ENCODE measurements around the gene HOXC4.
A peak's percentile ranks its signal among the peaks of the same experiment; 100 is the strongest.

HOXC4 gene

GRCh38 chr12:54018468-54018984 lies 35.1 kb upstream of the HOXC4 start (continued):
- no peak for TF ChIP-seq ZBTB49 (tag by site-specific recombination; IDR thresholded peaks at IDR 0.05; ENCODE audit: low read depth)
- TF ChIP-seq ZNF596 (tag by site-specific recombination; IDR thresholded peaks at IDR 0.05) = peak; percentile 37; the same call in 1 of the 2 replicates
- no peak for TF ChIP-seq ZNF558 (tag by site-specific recombination; IDR thresholded peaks at IDR 0.05)
- TF ChIP-seq, protein P1, sequence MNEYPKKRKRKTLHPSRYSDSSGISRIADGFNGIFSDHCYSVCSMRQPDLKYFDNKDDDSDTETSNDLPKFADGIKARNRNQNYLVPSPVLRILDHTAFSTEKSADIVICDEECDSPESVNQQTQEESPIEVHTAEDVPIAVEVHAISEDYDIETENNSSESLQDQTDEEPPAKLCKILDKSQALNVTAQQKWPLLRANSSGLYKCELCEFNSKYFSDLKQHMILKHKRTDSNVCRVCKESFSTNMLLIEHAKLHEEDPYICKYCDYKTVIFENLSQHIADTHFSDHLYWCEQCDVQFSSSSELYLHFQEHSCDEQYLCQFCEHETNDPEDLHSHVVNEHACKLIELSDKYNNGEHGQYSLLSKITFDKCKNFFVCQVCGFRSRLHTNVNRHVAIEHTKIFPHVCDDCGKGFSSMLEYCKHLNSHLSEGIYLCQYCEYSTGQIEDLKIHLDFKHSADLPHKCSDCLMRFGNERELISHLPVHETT (tag by site-specific recombination; IDR thresholded peaks at IDR 0.05) = no peak
- 0 out of 2 replicates have a peak, but pooled peaks have one; percentile 6 for TF ChIP-seq ZFP37 (tag by site-specific recombination; IDR thresholded peaks at IDR 0.05)
- TF ChIP-seq ZFHX2 (tag by site-specific recombination; conservative IDR thresholded peaks at IDR 0.05) = peak; percentile 93
- TF ChIP-seq, protein P2, sequence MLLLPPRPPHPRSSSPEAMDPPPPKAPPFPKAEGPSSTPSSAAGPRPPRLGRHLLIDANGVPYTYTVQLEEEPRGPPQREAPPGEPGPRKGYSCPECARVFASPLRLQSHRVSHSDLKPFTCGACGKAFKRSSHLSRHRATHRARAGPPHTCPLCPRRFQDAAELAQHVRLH (tag by site-specific recombination; IDR thresholded peaks at IDR 0.05) = no peak
- TF ChIP-seq, protein P3, sequence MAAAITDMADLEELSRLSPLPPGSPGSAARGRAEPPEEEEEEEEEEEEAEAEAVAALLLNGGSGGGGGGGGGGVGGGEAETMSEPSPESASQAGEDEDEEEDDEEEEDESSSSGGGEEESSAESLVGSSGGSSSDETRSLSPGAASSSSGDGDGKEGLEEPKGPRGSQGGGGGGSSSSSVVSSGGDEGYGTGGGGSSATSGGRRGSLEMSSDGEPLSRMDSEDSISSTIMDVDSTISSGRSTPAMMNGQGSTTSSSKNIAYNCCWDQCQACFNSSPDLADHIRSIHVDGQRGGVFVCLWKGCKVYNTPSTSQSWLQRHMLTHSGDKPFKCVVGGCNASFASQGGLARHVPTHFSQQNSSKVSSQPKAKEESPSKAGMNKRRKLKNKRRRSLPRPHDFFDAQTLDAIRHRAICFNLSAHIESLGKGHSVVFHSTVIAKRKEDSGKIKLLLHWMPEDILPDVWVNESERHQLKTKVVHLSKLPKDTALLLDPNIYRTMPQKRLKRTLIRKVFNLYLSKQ (tag by site-specific recombination; IDR thresholded peaks at IDR 0.05; ENCODE audit: borderline replicate concordance) = no peak
- no peak for TF ChIP-seq ZNF530 (tag by site-specific recombination; IDR thresholded peaks at IDR 0.05; ENCODE audit: low read depth)
- no peak for TF ChIP-seq ZNF140 (tag by site-specific recombination; IDR thresholded peaks at IDR 0.05)
- TF ChIP-seq ZNF426 (tag by site-specific recombination; IDR thresholded peaks at IDR 0.05) = no peak
- TF ChIP-seq MEIS1 (CRISPR knock-in tag; IDR thresholded peaks at IDR 0.05; ENCODE audit: borderline replicate concordance) = no peak
- no peak for TF ChIP-seq ZNF155 (tag by site-specific recombination; IDR thresholded peaks at IDR 0.05)
- TF ChIP-seq ZNF174 (tag by site-specific recombination; IDR thresholded peaks at IDR 0.05) = no peak
- TF ChIP-seq ZNF830 (tag by site-specific recombination; IDR thresholded peaks at IDR 0.05; ENCODE audit: low read depth) = no peak
- no peak for TF ChIP-seq ZNF548 (tag by site-specific recombination; IDR thresholded peaks at IDR 0.05)
- peak; percentile 15; the same call in 1 of the 2 replicates for TF ChIP-seq KLF10 (tag by site-specific recombination; IDR thresholded peaks at IDR 0.05)
- TF ChIP-seq, protein P4, sequence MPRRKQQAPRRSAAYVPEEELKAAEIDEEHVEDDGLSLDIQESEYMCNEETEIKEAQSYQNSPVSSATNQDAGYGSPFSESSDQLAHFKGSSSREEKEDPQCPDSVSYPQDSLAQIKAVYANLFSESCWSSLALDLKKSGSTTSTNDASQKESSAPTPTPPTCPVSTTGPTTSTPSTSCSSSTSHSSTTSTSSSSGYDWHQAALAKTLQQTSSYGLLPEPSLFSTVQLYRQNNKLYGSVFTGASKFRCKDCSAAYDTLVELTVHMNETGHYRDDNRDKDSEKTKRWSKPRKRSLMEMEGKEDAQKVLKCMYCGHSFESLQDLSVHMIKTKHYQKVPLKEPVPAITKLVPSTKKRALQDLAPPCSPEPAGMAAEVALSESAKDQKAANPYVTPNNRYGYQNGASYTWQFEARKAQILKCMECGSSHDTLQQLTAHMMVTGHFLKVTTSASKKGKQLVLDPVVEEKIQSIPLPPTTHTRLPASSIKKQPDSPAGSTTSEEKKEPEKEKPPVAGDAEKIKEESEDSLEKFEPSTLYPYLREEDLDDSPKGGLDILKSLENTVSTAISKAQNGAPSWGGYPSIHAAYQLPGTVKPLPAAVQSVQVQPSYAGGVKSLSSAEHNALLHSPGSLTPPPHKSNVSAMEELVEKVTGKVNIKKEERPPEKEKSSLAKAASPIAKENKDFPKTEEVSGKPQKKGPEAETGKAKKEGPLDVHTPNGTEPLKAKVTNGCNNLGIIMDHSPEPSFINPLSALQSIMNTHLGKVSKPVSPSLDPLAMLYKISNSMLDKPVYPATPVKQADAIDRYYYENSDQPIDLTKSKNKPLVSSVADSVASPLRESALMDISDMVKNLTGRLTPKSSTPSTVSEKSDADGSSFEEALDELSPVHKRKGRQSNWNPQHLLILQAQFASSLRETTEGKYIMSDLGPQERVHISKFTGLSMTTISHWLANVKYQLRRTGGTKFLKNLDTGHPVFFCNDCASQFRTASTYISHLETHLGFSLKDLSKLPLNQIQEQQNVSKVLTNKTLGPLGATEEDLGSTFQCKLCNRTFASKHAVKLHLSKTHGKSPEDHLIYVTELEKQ (tag by site-specific recombination; IDR thresholded peaks at IDR 0.05; ENCODE audit: borderline replicate concordance) = no peak
- no peak for TF ChIP-seq SP2 (tag by site-specific recombination; IDR thresholded peaks at IDR 0.05)

Measured in HEK293 (cell line).